K562 (cell line): ENCODE data around the gene REEP2. TPM values are rescaled to one million over a fixed set of nuclear protein-coding genes. Genes with fewer than 3 reads are reported as not detected.

Experiments used
- ATF3 ChIP-seq, 2 experiments: fragments of 450-650 bp in 1 of 2; sonication (generic) in 1 of 2; formaldehyde crosslinking in 1 of 2; IDR thresholded peaks in 1 of 2; conservative IDR thresholded peaks in 1 of 2; 2 replicates each; pipeline versions ENCODE4 v1.6.1 to v1.8.1; 2016 to 2023; ENCODE audit warnings: mild to moderate bottlenecking in 2 of 2, moderate library complexity in 2 of 2, inconsistent platforms in 1 of 2, missing genetic modification reagents in 1 of 2
- CHD4 ChIP-seq: fragments of 200-600 bp; sonication (generic); IDR thresholded peaks from 3 replicates; pipeline ENCODE4 v1.6.1; 2012; ENCODE audit warnings: low read depth, mild to moderate bottlenecking, mixed read lengths, low read length, inconsistent platforms; ENCODE audit not compliant: insufficient read depth, insufficient replicate concordance, poor library complexity, severe bottlenecking
- DDX20 ChIP-seq: fragments of 450-650 bp; IDR thresholded peaks from 2 replicates; pipeline ENCODE4 v1.6.1; 2016; ENCODE audit warnings: missing genetic modification characterization, low read depth, mild to moderate bottlenecking, missing compliant biosample characterization, moderate library complexity
- DIDO1 ChIP-seq: fragments of 450-650 bp; IDR thresholded peaks from 2 replicates; pipeline ENCODE4 v1.6.1; 2016; ENCODE audit warnings: low read depth, missing biosample characterization, missing genetic modification characterization
- FOSL1 ChIP-seq: fragments of 200-800 bp; sonication (Bioruptor generic); conservative IDR thresholded peaks from 2 replicates; pipeline ENCODE4 v1.6.1; 2016; ENCODE audit warnings: missing genetic modification characterization, missing compliant biosample characterization
- HLTF ChIP-seq: fragments of 450-650 bp; IDR thresholded peaks from 2 replicates; pipeline ENCODE4 v1.6.1; 2016
- NCOA2 ChIP-seq, 2 experiments: fragments of 450-650 bp; IDR thresholded peaks; 2 replicates each; pipeline ENCODE4 v1.6.1; 2018; ENCODE audit warnings: mild to moderate bottlenecking in 2 of 2, moderate library complexity in 1 of 2; ENCODE audit not compliant: partially characterized antibody in 2 of 2
- NCOA6 ChIP-seq: fragments of 450-650 bp; IDR thresholded peaks from 2 replicates; pipeline ENCODE4 v1.6.1; 2017; ENCODE audit warnings: mild to moderate bottlenecking
- RBBP5 ChIP-seq: fragments of 200-600 bp; sonication (generic); IDR thresholded peaks from 2 replicates; pipeline ENCODE4 v1.6.1; 2012; ENCODE audit warnings: borderline replicate concordance, mild to moderate bottlenecking, low read length, control low read depth, inconsistent platforms; ENCODE audit not compliant: insufficient read depth, poor library complexity, severe bottlenecking
- RBM14 ChIP-seq: fragments of 200-400 bp; formaldehyde crosslinking; IDR thresholded peaks from 2 replicates; pipeline ENCODE4 v1.6.1; 2018; ENCODE audit warnings: low read depth, mild to moderate bottlenecking, low read length, moderate library complexity, borderline replicate concordance; ENCODE audit not compliant: insufficient read depth
- RNF2 ChIP-seq: sonication (generic); IDR thresholded peaks from 2 replicates; pipeline ENCODE4 v1.6.1; 2016
- U2AF2 ChIP-seq: fragments of 200-400 bp; formaldehyde crosslinking; optimal IDR thresholded peaks from 2 replicates; pipeline ENCODE3; 2017; ENCODE audit warnings: low read depth, mild to moderate bottlenecking, low read length
- YY1 ChIP-seq, 3 experiments: IDR thresholded peaks; 2 replicates each; pipeline ENCODE4 v1.6.1; 2011; ENCODE audit warnings: low read length in 2 of 3, mild to moderate bottlenecking in 2 of 3, moderate library complexity in 2 of 3, borderline replicate concordance in 1 of 3, control low read depth in 1 of 3, low read depth in 1 of 3; ENCODE audit not compliant: insufficient read depth in 3 of 3, insufficient replicate concordance in 2 of 3, control insufficient read depth in 1 of 3, insufficient read length in 1 of 3; ENCODE audit errors: extremely low read depth in 1 of 3
- ZBED1 ChIP-seq: IDR thresholded peaks from 2 replicates; pipeline ENCODE4 v1.6.1; 2014
- ZBTB43 ChIP-seq: sonication (generic); formaldehyde crosslinking; IDR thresholded peaks from 2 replicates; pipeline ENCODE4 v1.8.0; 2023; ENCODE audit warnings: mild to moderate bottlenecking, missing genetic modification reagents
- ZBTB8A ChIP-seq: fragments of 450-650 bp; IDR thresholded peaks from 2 replicates; pipeline ENCODE4 v1.6.1; 2018; ENCODE audit warnings: mild to moderate bottlenecking, moderate library complexity; ENCODE audit not compliant: partially characterized antibody
- ZNF23 ChIP-seq: fragments of 250-450 bp; sonication (Bioruptor Pico); IDR thresholded peaks from 2 replicates; pipeline ENCODE4 v1.4.0; 2020; ENCODE audit warnings: mild to moderate bottlenecking
- ZNF507 ChIP-seq: conservative IDR thresholded peaks from 2 replicates; pipeline ENCODE4 v1.6.1; 2017; ENCODE audit warnings: missing genetic modification characterization, missing compliant biosample characterization
- polyA plus RNA-seq, 8 experiments: library from polyadenylated mRNA; depleted of rRNA in 4 of 8; stranded (reverse) in 5 of 8; unstranded in 3 of 8; fragments of >200 nt; fragmentation: Nextera tagmentation in 2 of 8; fragmentation: Illumina TruSeq in 1 of 8; extraction: Ambion mirVana in 2 of 8; extraction: Trizol in 1 of 8; gene quantifications; 2 replicates each; pipeline versions ENCODE4 v1.2.1 to v1.2.3, GENCODE V29; 2011 to 2014; ENCODE audit warnings: inconsistent platforms in 1 of 8, missing spikeins in 1 of 8
- total RNA-seq, 7 experiments: library from RNA; depleted of rRNA in 6 of 7; stranded (reverse); fragments of >200 nt in 6 of 7; fragmentation: Illumina TruSeq in 2 of 7; extraction: Trizol in 2 of 7; gene quantifications; 2 replicates each; pipeline versions ENCODE4 v1.2.1 to v1.2.3, GENCODE V29; 2011 to 2021; ENCODE audit warnings: low replicate concordance in 1 of 7
- TF ChIP-seq, protein P1 (sequence below): fragments of 450-650 bp; IDR thresholded peaks from 2 replicates; pipeline ENCODE4 v1.6.1; 2017; ENCODE audit warnings: antibody characterized with exemption, mild to moderate bottlenecking

Gene REEP2
- total and polyA plus RNA-seq, 9 of the 15 experiments (the other 6 are each of a cell fraction or from before 2014, with no cell fraction given) = 0.03 to 1.1 (median 0.12) TPM; not detected in 1

- TF ChIP-seq ATF3 (IDR thresholded peaks at IDR 0.05) (no peak), ATF3 (CRISPR knock-in tag; conservative IDR thresholded peaks at IDR 0.05) (no peak), FOSL1 (tag) (no peak), ZNF507 (tag) (no peak), RNF2 (no peak), DDX20 (no peak), NCOA6 (no peak), DIDO1 (tag) (no peak), ZBTB43 (CRISPR knock-in tag) (no peak), ZBTB8A (peak; percentile 56), RBM14 (0 out of 2 replicates have a peak, but pooled peaks have one; percentile 26), ZBED1 (0 out of 2 replicates have a peak, but pooled peaks have one; percentile 5), NCOA2 (IDR thresholded peaks at IDR 0.05; ENCODE audit: partially characterized antibody in 2 of 2) (no peak), U2AF2 (no peak), HLTF (no peak), CHD4 (no peak), RBBP5 (no peak), ZNF23 (CRISPR knock-in tag) (no peak), YY1 (IDR thresholded peaks at IDR 0.05; ENCODE audit: borderline replicate concordance in 1 of 3, control insufficient read depth in 1 of 3, extremely low read depth in 1 of 3, insufficient read depth in 3 of 3, insufficient read length in 1 of 3, insufficient replicate concordance in 2 of 3, low read depth in 1 of 3, low read length in 2 of 3) (peak in 1 of 3 experiments; percentile 46)
- TF ChIP-seq, protein P1, sequence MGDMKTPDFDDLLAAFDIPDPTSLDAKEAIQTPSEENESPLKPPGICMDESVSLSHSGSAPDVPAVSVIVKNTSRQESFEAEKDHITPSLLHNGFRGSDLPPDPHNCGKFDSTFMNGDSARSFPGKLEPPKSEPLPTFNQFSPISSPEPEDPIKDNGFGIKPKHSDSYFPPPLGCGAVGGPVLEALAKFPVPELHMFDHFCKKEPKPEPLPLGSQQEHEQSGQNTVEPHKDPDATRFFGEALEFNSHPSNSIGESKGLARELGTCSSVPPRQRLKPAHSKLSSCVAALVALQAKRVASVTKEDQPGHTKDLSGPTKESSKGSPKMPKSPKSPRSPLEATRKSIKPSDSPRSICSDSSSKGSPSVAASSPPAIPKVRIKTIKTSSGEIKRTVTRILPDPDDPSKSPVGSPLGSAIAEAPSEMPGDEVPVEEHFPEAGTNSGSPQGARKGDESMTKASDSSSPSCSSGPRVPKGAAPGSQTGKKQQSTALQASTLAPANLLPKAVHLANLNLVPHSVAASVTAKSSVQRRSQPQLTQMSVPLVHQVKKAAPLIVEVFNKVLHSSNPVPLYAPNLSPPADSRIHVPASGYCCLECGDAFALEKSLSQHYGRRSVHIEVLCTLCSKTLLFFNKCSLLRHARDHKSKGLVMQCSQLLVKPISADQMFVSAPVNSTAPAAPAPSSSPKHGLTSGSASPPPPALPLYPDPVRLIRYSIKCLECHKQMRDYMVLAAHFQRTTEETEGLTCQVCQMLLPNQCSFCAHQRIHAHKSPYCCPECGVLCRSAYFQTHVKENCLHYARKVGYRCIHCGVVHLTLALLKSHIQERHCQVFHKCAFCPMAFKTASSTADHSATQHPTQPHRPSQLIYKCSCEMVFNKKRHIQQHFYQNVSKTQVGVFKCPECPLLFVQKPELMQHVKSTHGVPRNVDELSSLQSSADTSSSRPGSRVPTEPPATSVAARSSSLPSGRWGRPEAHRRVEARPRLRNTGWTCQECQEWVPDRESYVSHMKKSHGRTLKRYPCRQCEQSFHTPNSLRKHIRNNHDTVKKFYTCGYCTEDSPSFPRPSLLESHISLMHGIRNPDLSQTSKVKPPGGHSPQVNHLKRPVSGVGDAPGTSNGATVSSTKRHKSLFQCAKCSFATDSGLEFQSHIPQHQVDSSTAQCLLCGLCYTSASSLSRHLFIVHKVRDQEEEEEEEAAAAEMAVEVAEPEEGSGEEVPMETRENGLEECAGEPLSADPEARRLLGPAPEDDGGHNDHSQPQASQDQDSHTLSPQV = no peak
Observed at GRCh38 chr5:138468966-138469539, 30.2 kb downstream of the REEP2 start (continued).
